Stimulated activated naive CD4-positive, alpha-beta T cell treated with Interleukin-2 at 50 U/mL for 16 hours (primary cell): ENCODE results near the gene C1QTNF4.
"Not testable (repeated sequence)": the region's sequence is repeated elsewhere in the genome, so short reads cannot be mapped to it uniquely, and the experiment has no call there.

ENCODE experiments used
- DNase-seq: peaks from one replicate; lab custom pipeline; 2025; lab: John Stamatoyannopoulos, UW

Gene C1QTNF4

DNA sequence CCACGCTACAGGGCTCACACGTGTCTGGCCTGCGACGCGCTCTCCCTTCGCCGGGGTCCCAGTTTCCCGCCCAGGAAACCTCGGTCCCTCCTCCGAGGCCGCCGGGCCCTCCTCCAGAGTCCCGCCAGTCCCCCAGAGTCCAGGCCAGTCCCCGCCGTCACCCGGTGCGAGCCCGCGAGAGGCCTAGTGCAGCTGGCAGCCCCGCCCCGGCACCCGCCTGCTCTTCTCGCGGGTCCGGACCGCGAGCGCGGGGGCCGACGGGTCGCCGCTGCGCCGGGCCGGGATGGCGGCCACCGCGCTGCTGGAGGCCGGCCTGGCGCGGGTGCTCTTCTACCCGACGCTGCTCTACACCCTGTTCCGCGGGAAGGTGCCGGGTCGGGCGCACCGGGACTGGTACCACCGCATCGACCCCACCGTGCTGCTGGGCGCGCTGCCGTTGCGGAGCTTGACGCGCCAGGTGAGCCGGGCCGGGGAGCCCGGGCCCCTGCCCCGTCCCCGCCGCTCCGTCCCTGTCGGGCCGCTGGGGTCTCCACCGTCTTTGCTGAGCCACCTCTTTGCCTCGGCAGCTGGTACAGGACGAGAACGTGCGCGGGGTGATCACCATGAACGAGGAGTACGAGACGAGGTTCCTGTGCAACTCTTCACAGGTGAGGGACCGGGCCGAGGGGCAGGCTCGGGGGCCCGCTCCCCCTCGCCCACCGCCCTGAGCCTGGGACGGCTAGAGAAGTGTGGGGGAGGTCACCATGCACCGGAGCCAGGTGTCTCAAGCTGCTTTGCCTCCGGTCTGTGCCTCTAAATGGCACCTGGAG is 28.7 kb downstream of the C1QTNF4 start, which contains the start of gene PTPMT1:
Gene PTPMT1 (plus strand): TSS at position 260 of the 809 bp plus-strand sequence. CDS start 24 bp downstream, at position 284.
- DNase-seq, result peak; percentile 63

DNA sequence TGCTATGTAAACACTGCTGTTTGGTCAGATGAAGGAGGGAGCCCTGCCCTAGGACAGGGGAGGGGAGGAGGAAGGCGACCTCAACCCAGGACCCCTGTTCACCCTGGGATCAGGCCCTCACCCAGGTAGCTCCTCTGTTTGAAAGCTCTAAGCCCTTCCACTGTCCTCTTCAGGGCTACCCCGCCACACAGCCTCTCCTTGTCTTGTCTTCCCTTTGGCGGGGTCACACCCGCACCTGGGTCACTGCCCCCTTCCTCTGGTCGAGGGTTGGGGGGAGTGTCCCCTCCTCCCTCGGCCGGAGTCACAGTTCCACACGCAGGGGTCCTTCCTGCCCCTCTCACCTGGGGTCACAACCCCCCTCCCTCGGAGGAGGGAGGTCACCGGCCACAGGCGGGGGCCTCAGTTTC is 29.3 kb downstream of the C1QTNF4 start:
- no peak for DNase-seq

DNA sequence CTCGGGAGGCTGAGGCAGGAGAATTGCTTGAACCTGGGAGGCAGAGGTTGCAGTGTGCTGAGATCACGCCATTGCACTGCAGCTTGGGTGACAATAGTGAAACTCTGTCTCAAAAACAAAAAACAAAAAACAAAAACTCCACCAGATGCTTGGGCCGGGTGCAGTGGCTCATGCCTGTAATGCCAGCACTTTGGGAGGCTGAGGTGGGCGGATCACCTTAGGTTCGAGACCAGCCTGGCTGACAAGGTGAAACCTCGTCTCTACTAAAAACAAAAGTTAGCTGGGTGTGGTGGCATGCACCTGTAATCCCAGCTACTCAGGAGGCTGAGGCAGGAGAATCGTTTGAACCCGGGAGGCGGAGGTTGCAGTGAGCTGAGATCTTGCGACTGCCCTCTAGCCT is 29.8 kb downstream of the C1QTNF4 start:
- DNase-seq, result not testable (repeated sequence)

DNA sequence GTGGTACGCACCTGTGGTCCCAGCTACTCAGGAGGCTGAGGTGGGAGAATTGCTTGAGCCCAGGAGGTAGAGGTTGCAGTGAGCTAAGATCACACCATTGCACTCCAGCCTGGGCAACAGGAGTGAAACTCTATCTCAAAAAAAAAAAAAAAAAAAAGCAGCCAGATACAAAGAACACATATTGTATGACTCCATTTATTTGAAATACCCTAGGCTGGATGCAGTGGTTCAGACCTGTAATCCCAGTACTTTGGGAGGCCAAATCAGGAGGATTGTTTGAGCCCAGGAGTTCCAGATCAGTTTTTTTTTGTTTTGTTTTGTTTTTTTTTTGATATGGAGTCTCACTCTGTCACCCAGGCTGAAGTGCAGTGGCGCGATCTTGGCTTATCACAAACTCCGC is 31.8 kb downstream of the C1QTNF4 start:
- DNase-seq, result not testable (repeated sequence)

DNA sequence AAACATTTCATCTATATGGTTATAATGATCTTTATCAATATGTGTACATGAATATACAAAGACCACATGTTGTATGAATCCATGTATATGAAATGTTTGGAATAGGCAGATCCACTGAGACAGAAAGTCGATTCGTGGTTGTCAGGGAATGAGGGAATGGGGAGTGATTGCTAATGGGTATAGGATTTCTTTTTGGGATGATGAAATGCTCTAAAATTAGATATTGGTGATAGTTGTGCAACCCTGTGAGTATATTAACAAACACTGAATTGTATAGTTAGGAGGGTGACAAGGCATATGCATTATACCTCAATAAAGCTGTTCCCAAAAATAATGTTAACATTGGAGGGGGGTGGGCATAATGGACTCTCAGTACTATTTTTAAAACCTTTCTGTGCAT is 33.8 kb downstream of the C1QTNF4 start:
- no peak for DNase-seq

DNA sequence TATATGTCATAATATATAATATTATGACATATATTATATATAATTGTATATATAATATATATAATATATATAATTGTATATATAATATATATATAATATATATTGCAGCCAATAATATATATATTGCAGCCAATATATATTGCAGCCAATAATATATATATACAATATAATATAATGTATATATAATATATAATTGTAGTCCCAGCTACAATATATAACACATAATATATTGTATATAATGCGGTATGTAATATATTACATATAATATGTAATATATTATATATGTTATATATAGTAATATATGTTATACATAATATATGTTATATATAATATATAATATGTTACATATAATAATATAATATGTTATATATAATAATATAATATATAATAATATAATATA is 35.5 kb downstream of the C1QTNF4 start:
- no peak for DNase-seq

DNA sequence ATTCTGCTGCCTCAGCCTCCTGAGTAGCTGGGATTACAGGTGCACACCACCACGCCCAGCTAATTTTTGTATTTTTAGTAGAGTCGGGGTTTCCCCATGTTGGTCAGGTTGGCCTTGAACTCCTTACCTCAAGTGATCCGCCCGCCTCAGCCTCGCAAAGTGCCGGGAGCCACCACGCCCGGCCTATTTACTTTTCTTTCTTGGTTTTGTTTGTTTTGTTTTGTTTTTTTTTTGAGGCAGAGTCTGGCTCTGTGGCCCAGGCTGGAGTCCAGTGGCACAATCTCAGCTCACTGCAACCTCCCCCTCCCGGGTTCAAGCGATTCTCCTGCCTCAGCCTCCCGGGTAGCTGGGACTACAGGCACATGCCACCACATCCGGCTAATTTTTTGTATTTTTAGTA is 37.2 kb downstream of the C1QTNF4 start:
- not testable (repeated sequence) for DNase-seq

DNA sequence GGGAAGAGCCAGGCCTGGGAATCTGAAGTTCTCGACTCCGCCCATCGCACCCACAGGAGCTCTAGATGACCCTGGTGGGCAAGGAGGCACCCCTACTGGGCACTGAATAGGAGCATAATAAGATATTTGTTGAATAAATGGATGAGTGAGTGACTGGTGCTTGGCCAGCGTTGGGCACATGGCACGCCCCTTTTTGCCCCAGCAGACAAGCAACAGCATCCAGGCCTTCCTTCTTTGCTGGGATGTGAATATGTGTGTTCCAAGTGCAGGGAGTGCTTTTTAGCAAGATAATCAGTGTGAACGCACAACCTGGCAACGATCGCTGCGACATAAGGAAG is 40.8 kb downstream of the C1QTNF4 start:
- DNase-seq, result no peak

DNA sequence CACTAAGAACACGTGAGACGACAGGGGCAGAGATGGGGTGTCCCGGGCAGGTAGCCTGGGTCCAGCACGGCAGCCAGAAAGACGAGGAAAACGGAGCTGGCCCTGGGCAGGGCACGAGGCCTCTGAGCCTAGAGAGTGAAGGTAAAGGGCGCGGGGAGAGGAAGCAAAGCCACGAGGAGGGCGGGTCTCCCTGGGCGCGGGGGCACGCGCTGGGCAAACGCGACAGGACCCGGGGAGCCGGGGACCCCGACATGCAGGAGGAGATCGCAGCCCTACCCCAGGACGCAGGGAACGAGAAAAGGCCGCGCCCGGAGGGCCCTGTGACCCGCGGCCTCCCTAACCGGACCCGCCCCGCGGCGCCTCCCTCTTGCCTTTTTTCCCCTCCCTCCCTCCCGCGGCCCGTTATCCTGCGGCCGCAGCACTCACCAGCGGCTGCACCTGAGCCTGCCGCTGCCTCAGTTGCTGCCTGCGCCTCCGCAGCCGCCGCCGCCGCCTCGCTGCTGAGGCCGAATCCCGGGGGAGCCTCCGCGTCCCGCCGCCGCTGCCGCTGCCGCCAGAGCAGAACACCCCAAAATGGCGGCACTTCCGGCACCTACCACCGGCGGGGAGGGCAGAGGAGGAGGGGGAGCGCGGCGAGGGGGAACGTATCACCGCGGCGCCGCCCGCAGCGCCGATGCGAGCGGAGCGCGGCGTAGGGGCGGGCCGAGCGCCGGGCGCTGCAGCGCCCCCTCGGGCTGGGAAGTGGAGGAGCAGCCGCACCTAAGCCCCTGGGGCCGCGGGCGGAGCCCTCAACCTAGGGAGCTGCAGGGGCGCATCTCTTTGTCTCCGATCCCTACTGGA is 41.4 kb downstream of the C1QTNF4 start, which contains the start of gene CELF1:
Gene CELF1 (minus strand): TSS at position 567 of the 840 bp plus-strand sequence. CDS start 53,609 bp downstream, outside the sequence.
- DNase-seq, result peak; percentile 92

DNA sequence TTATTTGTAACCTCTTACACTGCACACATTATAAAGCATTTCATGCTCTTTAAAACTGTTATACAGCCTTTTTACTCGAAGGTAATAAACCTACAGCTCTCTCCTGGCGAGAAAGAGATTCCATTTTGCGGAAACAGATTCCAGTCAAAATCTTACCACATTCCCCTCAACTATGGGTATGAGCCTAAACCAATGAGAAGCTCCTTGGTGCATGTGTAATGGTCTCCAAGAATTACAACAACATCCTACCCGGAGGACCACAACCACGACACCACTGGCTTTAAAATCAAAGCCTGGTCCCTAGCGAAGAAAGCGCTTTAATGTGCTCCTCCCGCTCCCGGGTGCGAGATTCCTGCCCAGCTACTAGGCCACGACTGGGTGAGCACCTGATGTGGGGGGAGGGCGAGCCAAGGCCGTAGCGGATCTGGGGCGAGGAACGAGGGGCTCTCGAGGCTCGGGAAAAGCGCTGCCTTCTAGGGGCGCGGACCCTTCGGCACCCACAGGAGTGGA is 42.1 kb downstream of the C1QTNF4 start:
- no peak for DNase-seq

DNA sequence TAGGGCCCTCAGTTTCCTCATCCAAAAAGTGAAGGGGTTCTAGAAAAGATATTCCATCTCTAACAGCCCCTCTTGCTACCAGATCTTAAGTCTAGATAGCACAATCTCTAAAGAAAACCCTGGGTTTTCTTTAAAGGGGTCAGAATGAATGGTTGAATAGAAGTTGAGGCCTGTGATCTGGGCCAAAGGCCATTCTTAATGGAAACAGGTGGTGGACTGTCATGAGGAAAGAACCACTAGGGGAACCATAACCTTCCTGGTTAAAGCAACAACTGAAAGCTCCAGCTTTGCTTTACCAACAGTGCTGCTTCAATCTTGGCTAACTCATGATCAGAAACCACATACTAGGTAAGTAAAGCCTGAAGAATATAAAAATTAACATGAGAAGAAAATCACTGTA is 43.1 kb downstream of the C1QTNF4 start:
- no peak for DNase-seq

DNA sequence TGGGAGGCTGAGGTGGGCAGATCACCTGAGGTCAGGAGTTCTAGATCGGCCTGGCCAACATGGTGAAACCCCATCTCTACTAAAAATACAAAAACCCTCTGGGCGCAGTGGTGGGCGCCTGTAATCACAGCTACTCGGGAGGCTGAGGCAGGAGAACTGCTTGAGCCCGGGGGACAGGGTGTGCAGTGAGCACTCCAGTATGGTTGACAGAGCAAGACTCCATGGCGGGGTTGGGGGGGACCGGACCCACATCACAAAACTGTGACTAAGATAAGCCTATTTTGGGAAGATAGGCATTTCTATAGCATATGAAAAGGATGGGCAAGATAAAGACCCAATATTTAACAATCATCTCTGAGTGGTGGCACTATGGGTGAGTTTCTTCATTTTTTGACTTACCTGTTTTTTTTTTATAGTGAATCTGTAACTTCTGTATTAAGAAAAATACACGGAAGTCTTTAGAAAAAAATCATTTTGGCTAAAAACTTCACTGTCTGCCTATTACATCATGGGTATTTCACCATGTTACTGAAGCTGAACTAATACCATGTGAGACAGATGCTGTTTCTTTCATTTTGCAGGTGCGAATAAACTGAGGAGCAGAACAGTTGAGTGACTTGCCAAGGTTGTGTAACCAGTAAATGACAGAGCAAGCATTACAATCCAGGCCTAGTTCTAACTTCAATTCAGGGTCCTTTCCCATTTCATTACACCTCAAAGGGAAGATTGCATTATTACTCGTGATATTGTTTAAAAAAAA is 43.7 kb downstream of the C1QTNF4 start:
- DNase-seq, result no peak

DNA sequence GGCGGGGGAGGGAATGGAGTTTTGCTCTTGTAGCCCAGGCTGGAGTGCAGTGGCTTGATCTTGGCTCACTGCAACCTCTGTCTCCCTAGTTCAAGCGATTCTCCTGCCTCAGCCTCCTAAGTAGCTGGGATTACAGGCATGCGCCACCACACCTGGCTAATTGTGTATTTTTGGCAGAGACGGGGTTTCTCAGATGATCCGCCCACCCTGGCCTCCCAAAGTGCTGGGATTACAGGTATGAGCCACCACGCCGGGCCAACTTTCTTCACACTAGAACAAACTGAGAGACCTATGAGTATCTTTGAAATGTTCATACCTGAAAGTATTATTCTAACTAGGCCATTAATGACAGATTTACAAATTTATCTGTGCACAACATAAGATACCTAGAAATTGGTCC is 47.9 kb downstream of the C1QTNF4 start:
- DNase-seq, result not testable (repeated sequence)

DNA sequence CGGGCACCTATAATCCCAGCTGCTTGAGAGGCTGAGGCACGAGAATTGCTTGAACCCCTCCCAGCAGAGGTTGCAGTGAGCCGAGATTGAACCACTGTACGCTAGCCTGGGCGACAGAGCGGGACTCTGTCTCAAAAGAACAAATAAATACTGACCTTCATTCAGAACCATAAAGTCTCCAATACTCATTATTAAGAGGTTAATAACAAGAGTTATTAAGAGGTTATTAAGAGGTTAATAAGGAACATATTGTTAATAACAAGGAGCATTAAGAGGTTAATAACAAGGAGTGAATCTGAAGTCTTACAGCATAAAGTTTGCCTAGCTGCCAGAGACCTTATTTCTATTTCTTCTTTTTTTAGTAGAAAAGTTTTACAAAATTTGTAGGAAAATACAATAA is 48.9 kb downstream of the C1QTNF4 start:
- DNase-seq, result no peak

DNA sequence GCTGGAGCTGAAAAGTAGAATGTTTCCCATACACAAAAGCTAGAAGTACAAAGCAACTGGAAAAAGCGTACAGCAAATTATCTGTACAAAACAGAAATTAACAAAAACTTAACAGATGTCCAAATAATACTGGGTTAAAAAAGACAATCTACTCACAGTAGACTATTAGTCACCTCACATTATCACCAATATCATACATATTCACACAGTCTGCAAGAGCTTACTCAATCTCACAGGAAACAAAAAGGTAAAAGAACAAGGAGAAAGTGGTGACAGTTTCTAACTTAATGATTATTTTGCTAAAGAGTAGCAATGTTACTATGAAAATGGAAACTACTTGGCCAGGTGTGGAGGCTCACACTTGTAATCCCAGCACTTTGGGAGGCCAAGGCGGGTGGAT is 53.1 kb downstream of the C1QTNF4 start:
- no peak for DNase-seq

DNA sequence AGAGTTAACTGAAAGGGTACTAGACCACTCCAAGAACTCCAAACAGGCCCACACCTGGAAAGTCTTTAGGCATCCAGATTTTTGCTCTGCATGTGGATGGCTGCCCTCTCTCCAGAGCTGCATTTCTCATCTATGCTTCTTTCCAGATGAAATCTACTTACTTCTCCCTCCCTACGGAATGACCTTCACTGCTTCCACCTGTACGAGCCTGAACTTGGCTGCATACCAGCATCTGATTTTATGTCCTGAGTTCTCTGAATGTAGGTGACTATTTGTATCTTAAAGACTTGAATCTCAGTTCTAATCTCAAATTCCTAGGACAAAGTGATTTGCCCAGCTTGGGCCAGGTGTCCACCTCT is 54.6 kb downstream of the C1QTNF4 start:
- no peak for DNase-seq
